ENCODE results near the gene SCNN1G. TPM values are rescaled to one million over a fixed set of nuclear protein-coding genes. Genes with fewer than 3 reads are reported as not detected.

SCNN1G gene
- total and polyA plus RNA-seq, 2 of the 13 experiments (the other 11 are each of a cell fraction or from before 2014, with no cell fraction given) = not detected

DNA sequence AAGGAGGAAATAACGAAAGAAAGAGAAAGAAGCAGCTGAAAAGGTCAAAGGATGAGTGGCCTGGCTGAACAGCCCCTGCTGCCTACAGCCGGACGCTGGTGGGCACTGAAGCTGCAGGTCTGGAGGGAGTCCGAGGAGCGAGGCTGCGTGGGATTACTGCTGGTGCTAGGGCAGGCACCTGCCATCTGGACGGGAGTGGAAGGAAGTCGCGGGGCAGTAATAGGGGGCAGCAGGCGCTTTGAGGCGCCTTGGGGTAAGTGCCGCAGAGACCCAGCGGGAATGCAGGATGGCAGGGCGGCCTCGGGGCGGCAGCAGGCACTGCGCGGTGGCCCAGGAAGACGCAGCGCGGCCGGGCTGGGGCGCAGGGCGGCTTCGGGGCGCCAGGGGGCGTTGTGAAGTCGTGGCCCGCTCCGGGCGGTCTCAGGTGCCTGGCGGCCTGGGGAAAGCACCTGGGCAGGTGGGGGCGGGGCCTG lies 303 bp upstream of the SCNN1G start (continued):
- TF ChIP-seq MXD4 (CRISPR knock-in tag; IDR thresholded peaks at IDR 0.05) (no peak; the same call in 1 of the 2 replicates), ISX (CRISPR knock-in tag; conservative IDR thresholded peaks at IDR 0.05) (no peak), HOXA3 (CRISPR knock-in tag; IDR thresholded peaks at IDR 0.05) (peak; percentile 48; the same call in 1 of the 2 replicates), GABPB1 (CRISPR knock-in tag; IDR thresholded peaks at IDR 0.05) (peak; percentile 74), ZBTB1 (CRISPR knock-in tag; IDR thresholded peaks at IDR 0.05; ENCODE audit: borderline replicate concordance) (no peak), NFE2L2 (IDR thresholded peaks at IDR 0.05; ENCODE audit: low read length) (no peak), FOXA3 (CRISPR knock-in tag; IDR thresholded peaks at IDR 0.05) (peak; percentile 60; the same call in 1 of the 2 replicates), BHLHE40 (IDR thresholded peaks at IDR 0.05; ENCODE audit: low read length) (0 out of 2 replicates have a peak, but pooled peaks have one; percentile 32), CHCHD3 (CRISPR knock-in tag; IDR thresholded peaks at IDR 0.05) (0 out of 2 replicates have a peak, but pooled peaks have one; percentile 6), SRSF1 (optimal IDR thresholded peaks at IDR 0.05; ENCODE audit: low read depth, low read length) (no peak), ZNF773 (CRISPR knock-in tag; IDR thresholded peaks at IDR 0.05; ENCODE audit: borderline replicate concordance) (no peak), ZSCAN30 (CRISPR knock-in tag; IDR thresholded peaks at IDR 0.05) (no peak), SALL1 (CRISPR knock-in tag; IDR thresholded peaks at IDR 0.05) (peak; percentile 83), ZNF660 (CRISPR knock-in tag; IDR thresholded peaks at IDR 0.05; ENCODE audit: borderline replicate concordance, low read depth) (no peak), EHMT2 (IDR thresholded peaks at IDR 0.05; ENCODE audit: borderline replicate concordance, low read depth, low read length) (no peak), SIN3B (IDR thresholded peaks at IDR 0.05; ENCODE audit: low read length) (no peak), SAFB2 (CRISPR knock-in tag; IDR thresholded peaks at IDR 0.05; ENCODE audit: borderline replicate concordance, low read depth) (0 out of 2 replicates have a peak, but pooled peaks have one; percentile 74), SMAD9 (CRISPR knock-in tag; IDR thresholded peaks at IDR 0.05) (no peak)
- TF ChIP-seq, protein P1, sequence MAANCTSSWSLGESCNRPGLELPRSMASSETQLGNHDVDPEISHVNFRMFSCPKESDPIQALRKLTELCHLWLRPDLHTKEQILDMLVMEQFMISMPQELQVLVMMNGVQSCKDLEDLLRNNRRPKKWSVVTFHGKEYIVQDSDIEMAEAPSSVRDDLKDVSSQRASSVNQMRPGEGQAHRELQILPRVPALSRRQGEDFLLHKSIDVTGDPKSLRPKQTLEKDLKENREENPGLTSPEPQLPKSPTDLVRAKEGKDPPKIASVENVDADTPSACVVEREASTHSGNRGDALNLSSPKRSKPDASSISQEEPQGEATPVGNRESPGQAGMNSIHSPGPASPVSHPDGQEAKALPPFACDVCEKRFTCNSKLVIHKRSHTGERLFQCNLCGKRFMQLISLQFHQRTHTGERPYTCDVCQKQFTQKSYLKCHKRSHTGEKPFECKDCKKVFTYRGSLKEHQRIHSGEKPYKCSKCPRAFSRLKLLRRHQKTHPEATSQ (CRISPR knock-in tag; IDR thresholded peaks at IDR 0.05; ENCODE audit: borderline replicate concordance) = no peak
- TF ChIP-seq, protein P2, sequence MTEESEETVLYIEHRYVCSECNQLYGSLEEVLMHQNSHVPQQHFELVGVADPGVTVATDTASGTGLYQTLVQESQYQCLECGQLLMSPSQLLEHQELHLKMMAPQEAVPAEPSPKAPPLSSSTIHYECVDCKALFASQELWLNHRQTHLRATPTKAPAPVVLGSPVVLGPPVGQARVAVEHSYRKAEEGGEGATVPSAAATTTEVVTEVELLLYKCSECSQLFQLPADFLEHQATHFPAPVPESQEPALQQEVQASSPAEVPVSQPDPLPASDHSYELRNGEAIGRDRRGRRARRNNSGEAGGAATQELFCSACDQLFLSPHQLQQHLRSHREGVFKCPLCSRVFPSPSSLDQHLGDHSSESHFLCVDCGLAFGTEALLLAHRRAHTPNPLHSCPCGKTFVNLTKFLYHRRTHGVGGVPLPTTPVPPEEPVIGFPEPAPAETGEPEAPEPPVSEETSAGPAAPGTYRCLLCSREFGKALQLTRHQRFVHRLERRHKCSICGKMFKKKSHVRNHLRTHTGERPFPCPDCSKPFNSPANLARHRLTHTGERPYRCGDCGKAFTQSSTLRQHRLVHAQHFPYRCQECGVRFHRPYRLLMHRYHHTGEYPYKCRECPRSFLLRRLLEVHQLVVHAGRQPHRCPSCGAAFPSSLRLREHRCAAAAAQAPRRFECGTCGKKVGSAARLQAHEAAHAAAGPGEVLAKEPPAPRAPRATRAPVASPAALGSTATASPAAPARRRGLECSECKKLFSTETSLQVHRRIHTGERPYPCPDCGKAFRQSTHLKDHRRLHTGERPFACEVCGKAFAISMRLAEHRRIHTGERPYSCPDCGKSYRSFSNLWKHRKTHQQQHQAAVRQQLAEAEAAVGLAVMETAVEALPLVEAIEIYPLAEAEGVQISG (CRISPR knock-in tag; IDR thresholded peaks at IDR 0.05) = peak; percentile 68; the same call in 1 of the 2 replicates
- TF ChIP-seq, protein P3, sequence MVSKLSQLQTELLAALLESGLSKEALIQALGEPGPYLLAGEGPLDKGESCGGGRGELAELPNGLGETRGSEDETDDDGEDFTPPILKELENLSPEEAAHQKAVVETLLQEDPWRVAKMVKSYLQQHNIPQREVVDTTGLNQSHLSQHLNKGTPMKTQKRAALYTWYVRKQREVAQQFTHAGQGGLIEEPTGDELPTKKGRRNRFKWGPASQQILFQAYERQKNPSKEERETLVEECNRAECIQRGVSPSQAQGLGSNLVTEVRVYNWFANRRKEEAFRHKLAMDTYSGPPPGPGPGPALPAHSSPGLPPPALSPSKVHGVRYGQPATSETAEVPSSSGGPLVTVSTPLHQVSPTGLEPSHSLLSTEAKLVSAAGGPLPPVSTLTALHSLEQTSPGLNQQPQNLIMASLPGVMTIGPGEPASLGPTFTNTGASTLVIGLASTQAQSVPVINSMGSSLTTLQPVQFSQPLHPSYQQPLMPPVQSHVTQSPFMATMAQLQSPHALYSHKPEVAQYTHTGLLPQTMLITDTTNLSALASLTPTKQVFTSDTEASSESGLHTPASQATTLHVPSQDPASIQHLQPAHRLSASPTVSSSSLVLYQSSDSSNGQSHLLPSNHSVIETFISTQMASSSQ (IDR thresholded peaks at IDR 0.05; ENCODE audit: low read depth) = no peak
- TF ChIP-seq, protein P3 (CRISPR knock-in tag; IDR thresholded peaks at IDR 0.05; ENCODE audit: borderline replicate concordance) = no peak

Data from HepG2 (cell line).